ENCODE measurements around the gene ALDH1A2. TPM values are rescaled to one million over a fixed set of nuclear protein-coding genes. Genes with fewer than 3 reads are reported as not detected.
A peak's percentile ranks its signal among the peaks of the same experiment; 100 is the strongest.

Gene ALDH1A2
- total RNA-seq, 1 donor from 2014 or later: 18.7 TPM

- H3K4me3 ChIP-seq (ENCODE audit: low read depth, low read length): no peak overlapping the region
- DNase-seq (ENCODE audit: low read depth): no peak
- TF ChIP-seq CTCF (conservative IDR thresholded peaks at IDR 0.05; ENCODE audit: low read depth, low read length): no peak
These were observed 21.0 kb downstream of the ALDH1A2 start for GRCh38 chr15:58044551-58044950.

DNA sequence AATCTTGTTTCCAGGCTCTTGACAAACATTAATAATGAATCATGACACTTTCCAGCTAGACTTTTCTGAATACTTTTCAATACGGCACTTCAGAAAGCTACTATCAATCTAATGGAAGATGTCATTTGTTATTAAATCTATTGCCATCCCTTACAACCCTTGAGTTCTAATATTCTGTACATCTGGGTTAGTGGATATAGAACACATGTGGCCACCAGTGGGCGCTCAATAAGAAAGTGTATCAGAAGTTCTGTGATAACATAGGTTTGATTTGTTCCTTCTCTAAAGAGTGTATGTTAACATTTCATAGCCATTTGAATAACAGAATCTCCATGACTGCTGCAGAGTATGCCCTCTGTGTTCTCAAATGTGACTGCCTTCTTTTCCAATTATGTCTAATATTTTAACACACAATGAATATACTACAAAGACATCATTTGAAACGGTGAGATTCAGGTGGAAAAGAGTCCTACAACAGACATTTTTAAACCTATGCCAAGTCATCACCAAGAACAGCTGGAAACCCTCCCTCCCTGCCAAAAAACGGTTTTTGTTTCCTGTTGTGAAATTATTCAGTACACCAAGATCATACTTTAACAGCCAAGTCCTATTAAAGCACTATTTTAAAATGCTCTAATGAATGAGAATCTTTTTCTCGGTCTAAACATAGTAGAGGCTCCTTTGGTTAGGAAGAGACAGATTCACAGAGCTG, 22.2 kb downstream of the ALDH1A2 start:
- TF ChIP-seq CTCF (conservative IDR thresholded peaks at IDR 0.05; ENCODE audit: low read depth, low read length): peak; percentile 80
- H3K4me3 ChIP-seq (ENCODE audit: low read depth, low read length): no peak overlapping the region
- no peak for DNase-seq (ENCODE audit: low read depth)

DNA sequence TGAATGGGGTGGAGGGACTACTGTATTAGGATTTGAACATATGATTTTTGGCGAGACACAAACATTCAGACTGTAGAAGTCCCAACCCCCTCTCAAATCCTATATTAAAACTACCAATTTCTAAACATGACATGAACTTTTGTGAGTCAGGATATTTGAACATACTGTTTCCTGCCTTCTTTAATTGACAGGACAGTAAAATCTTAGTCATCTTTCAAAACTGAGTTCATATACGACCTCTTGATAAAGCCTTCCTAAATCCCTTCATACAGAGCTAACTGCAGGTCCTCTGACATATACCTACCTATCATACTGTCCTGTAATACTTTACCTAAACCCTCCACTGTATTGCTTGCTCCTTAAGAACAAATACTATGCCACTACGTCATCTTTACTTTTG, 23.5 kb downstream of the ALDH1A2 start:
- H3K4me3 ChIP-seq (ENCODE audit: low read depth, low read length): no peak overlapping the region
- no peak for DNase-seq (ENCODE audit: low read depth)
- TF ChIP-seq CTCF (conservative IDR thresholded peaks at IDR 0.05; ENCODE audit: low read depth, low read length): no peak

DNA sequence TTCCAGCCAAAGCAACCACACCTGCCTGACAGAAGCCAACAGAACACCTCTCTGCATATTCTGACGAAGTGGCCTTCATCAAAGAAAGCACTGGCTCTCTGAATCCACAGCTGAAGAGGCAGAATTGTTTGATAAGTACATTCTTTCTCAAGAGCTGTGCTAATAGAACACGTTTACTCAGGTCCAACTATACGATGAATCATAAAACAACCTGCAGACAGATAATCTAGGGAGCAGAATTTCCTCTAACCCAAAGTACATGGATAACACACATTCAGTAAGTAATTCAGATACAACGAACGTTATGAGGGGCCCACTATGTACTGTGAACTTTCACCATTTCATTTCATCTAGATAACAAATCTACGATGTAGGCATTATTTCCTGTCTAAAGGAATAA, 25.4 kb downstream of the ALDH1A2 start:
- TF ChIP-seq CTCF (conservative IDR thresholded peaks at IDR 0.05; ENCODE audit: low read depth, low read length): no peak
- DNase-seq (ENCODE audit: low read depth): no peak
- H3K4me3 ChIP-seq (ENCODE audit: low read depth, low read length): no peak overlapping the region

- no peak for TF ChIP-seq CTCF (conservative IDR thresholded peaks at IDR 0.05; ENCODE audit: low read depth, low read length)
- H3K4me3 ChIP-seq (ENCODE audit: low read depth, low read length): no peak overlapping the region
- DNase-seq (ENCODE audit: low read depth): no peak
These were observed 26.2 kb downstream of the ALDH1A2 start for GRCh38 chr15:58039079-58040035.

DNA sequence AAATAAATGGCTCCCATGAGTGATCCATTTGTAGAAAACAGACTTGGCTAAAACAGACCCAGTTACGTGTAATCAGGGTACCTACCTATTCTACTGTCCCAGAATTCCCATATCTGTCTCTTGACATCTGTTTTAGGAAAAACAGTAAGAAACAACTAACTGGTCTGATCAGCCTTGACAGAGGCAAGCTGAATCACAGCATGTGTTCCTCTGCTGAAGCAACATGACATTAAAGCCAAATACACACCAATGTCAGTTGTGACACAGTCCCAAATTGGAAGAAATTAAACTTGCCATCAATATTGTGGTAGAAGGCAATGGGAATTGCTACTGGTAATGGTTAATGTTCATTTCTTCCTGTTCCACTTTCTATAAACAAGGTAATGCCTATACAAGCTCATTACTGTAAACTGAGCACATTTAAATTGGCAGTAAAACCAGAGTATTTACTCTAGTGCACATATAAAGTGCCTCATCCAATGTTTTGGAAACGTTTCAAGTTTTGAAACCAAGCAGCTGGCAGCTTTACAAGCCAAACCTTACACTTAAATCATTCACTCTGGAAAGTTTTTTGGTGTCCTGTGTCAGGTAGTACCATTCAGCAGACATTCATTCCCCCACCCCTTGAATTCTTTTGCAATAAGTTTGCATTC, 27.0 kb downstream of the ALDH1A2 start:
- no peak for TF ChIP-seq CTCF (conservative IDR thresholded peaks at IDR 0.05; ENCODE audit: low read depth, low read length)
- DNase-seq (ENCODE audit: low read depth): peak; percentile 37
- H3K4me3 ChIP-seq (ENCODE audit: low read depth, low read length): no peak overlapping the region
